Measurements from ENCODE around the gene PIGK. TPM values are rescaled to one million over a fixed set of nuclear protein-coding genes. Genes with fewer than 3 reads are reported as not detected.

PIGK gene
- total and polyA plus RNA-seq, 8 donors: 0.58 to 62.4 (median 8.5) TPM

DNA sequence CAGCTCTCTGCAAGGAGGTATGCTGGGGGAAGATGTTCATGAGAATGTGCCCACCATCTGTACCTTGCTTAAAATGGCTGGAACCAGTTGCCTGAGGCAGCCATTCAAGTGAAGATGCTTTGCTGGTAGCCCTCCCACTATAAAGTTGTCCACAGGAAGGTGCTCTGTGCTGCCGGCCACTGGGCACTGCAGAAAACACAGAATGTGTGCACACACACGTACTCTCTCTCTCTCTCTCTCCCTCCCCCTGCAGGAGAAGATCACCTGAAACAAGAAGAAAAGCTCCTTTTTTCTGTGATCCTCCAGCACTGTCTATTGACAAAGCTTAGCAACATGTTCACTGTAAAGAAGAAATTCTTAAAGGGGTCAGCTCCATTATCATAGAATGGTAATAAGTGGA lies 134.8 kb downstream of the PIGK start:
- intact Hi-C loops (cut with DNase I; ENCODE audit: low total_unique reads): no loop called here
- 58 to 77% (median 76%) methylated on average over 2 of the region's 2 CpGs for WGBS, 5 donors
- no peak for DNase-seq
- Histone ChIP-seq H3K36me3 (no peaks in the 10 kb centered on the region), H3K4me3 (no peak overlapping the region), H3K4me1 (no peaks in the 10 kb centered on the region), H3K27me3 (no peaks in the 10 kb centered on the region), H3K9me3 (no peaks in the 10 kb centered on the region), H3K27ac (no peak overlapping the region)
- TF ChIP-seq POLR2AphosphoS5 (IDR thresholded peaks at IDR 0.05): no peak
- TF ChIP-seq, protein P1, sequence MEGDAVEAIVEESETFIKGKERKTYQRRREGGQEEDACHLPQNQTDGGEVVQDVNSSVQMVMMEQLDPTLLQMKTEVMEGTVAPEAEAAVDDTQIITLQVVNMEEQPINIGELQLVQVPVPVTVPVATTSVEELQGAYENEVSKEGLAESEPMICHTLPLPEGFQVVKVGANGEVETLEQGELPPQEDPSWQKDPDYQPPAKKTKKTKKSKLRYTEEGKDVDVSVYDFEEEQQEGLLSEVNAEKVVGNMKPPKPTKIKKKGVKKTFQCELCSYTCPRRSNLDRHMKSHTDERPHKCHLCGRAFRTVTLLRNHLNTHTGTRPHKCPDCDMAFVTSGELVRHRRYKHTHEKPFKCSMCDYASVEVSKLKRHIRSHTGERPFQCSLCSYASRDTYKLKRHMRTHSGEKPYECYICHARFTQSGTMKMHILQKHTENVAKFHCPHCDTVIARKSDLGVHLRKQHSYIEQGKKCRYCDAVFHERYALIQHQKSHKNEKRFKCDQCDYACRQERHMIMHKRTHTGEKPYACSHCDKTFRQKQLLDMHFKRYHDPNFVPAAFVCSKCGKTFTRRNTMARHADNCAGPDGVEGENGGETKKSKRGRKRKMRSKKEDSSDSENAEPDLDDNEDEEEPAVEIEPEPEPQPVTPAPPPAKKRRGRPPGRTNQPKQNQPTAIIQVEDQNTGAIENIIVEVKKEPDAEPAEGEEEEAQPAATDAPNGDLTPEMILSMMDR (IDR thresholded peaks at IDR 0.05): no peak
- TF ChIP-seq POLR2A (IDR thresholded peaks at IDR 0.05): no peak
- no peak for TF ChIP-seq EP300 (IDR thresholded peaks at IDR 0.05)

DNA sequence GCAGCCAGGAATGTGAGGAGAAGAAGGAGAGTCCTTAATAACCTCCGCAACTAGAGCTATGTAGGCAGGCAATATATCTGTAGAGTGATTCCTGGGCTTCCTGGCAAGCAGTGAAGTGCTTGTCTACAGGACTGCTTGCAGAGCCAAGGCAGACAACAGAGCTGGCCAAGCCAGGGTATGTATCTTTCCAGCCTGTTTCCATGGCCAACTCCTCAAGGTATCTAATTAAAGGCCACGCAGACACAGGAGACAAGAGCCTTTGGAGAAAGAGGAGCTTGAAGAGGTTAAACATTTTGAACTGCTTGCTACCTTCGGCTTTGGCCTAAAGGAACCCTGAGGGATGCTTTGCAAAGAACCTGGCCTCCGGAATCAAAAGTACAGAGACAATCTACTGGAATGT lies 137.4 kb downstream of the PIGK start:
- Histone ChIP-seq H3K9me3 (no peaks in the 10 kb centered on the region), H3K27ac (no peak overlapping the region), H3K36me3 (no peaks in the 10 kb centered on the region), H3K27me3 (no peaks in the 10 kb centered on the region), H3K4me3 (no peak overlapping the region), H3K4me1 (no peaks in the 10 kb centered on the region)
- WGBS, 5 donors: 61 to 90% (median 74%) methylated on average over 4 of the region's 4 CpGs
- TF ChIP-seq POLR2AphosphoS5 (IDR thresholded peaks at IDR 0.05) (no peak), EP300 (IDR thresholded peaks at IDR 0.05) (no peak), POLR2A (IDR thresholded peaks at IDR 0.05) (no peak)
- TF ChIP-seq, protein P1 (IDR thresholded peaks at IDR 0.05): no peak
- DNase-seq: peak in 1 of 2 donors; percentile 11
- intact Hi-C loops (cut with DNase I; ENCODE audit: low total_unique reads): no loop called here

DNA sequence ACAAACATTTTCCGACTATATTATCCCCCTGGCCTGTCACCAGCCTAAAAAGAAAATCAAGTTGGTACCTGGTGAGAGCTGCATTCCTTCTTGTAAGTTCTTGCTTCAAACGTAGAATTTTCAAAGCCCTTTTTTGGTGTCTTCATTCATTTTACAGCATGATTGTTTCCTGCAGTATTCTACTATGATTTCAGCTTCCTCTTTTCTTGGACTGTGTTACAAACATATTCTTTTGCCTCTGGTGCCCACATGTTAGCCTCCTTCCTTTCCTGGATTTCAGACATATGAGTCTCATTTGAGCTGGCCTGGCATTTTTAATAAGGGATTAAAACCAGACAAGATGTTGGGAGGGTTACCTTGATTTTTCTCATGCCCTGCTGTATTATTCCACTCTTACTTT lies 142.5 kb downstream of the PIGK start:
- H3K27me3 ChIP-seq: no peaks in the 10 kb centered on the region
- no peaks in the 10 kb centered on the region for H3K9me3 ChIP-seq
- no peaks in the 10 kb centered on the region for H3K36me3 ChIP-seq
- H3K4me1 ChIP-seq: no peaks in the 10 kb centered on the region
- DNase-seq: no peak
- no peak overlapping the region for H3K4me3 ChIP-seq
- H3K27ac ChIP-seq: no peak overlapping the region
- 63 to 76% (median 70%) methylated on average over 2 of the region's 2 CpGs for WGBS, 5 donors
- intact Hi-C loops (cut with DNase I; ENCODE audit: low total_unique reads): no loop called here
- TF ChIP-seq POLR2AphosphoS5 (IDR thresholded peaks at IDR 0.05): no peak
- TF ChIP-seq POLR2A (IDR thresholded peaks at IDR 0.05): no peak
- no peak for TF ChIP-seq EP300 (IDR thresholded peaks at IDR 0.05)
- TF ChIP-seq, protein P1 (IDR thresholded peaks at IDR 0.05): no peak

DNA sequence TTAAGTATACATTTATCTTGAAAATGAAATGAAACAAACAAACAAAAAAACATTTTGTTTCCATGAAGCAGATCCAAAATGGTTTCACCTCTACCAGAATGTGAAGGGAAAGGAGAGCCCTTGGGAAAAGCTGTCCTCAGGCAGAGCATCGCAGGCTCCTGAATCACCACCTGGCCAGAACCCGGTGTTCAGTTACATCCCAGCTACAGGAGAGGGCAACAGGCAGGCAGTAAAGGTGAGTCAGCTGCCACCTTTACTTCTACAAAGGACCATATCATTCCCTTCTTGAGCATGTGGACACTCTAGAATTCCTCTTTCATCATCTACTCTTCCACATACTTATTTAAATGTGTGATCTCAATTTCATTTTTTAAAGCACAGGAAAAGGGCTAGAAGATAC lies 151.2 kb downstream of the PIGK start:
- WGBS, 5 donors: 70 to 84% (median 81%) methylated on average over 2 of the region's 2 CpGs
- intact Hi-C loops (cut with DNase I; ENCODE audit: low total_unique reads): no loop called here
- Histone ChIP-seq H3K4me3 (no peak overlapping the region), H3K27me3 (no peaks in the 10 kb centered on the region), H3K9me3 (no peaks in the 10 kb centered on the region), H3K36me3 (no peaks in the 10 kb centered on the region), H3K27ac (no peak overlapping the region), H3K4me1 (no peaks in the 10 kb centered on the region)
- DNase-seq: no peak
- no peak for TF ChIP-seq EP300 (IDR thresholded peaks at IDR 0.05)
- TF ChIP-seq POLR2AphosphoS5 (IDR thresholded peaks at IDR 0.05): no peak
- TF ChIP-seq, protein P1 (IDR thresholded peaks at IDR 0.05): no peak
- no peak for TF ChIP-seq POLR2A (IDR thresholded peaks at IDR 0.05)

All from stomach (tissue), 9 donors.